ENCODE results near the gene DUOX1.
A peak's percentile ranks its signal among the peaks of the same experiment; 100 is the strongest.

Gene DUOX1

DNA sequence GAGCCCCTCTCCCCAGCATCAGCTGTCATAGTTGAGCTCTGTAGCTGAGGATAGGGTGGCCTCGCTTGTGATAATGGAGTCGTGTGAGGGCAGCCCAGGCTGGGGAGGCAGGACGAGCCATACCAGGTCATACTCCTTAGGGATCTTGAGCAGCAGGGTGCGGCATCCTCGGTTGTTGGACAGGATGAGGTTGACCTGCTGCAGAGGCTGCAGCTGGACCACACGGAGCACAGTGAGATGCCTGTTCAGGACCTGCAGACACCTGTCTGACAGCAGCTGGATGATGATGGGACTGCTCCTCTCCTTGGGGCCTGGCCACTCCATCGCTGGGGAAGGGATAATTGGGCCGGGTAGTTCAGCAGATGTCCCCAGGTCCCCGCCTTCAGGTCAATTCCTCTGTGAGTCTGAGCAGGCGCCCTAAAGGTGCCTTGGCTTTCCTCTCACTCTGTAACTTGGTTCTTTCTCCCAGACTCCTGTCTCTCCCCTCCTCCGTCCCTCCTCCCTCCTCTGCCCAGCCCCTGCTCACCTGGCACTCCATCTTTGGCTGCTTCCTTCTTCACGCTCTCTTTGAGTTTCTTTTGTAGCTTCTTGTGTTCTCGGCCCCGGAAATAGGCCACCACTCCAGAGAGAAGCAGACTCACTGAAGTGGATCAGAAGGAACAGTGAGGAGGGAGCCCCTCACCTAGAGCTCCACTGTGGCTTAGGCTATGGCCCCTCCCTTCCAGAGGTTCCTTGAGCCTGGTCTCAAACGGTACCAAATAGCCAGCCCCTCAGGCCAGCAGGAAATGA lies 23.6 kb upstream of the DUOX1 start:
- DNase-seq: no peak

DNA sequence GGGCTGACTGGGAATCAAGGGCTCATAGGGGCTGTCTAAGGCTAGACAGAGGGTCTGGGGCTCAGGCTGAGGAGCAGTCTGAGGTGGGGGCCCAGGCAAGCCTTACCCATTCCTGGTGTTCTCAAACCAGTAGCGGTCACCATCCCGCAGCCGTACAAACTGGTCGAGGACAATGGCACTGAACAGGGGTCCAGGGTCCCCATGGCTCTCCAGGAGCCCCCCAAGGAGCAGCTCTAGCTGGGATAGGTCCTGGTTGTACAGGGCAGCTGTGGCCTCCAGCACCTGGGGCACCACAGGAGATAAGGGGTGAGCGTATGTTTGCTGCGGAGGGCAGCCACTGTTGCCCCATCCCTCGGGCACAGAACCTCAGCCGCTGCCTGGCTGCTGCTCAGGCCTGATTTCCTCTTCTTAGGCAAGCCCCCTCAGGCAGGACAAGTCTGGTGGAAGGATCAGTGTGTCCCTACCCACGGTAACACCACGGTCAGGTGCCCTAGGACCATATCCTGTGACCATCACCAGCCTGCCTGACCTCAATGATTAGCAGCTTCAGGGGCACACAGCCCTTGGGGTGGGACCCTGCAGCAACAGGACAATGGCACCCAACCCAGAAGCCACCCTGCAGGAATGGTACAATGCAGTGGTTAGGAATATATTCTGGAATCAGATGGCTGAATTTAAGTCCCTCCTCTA lies 21.7 kb upstream of the DUOX1 start:
- DNase-seq: no peak

DNA sequence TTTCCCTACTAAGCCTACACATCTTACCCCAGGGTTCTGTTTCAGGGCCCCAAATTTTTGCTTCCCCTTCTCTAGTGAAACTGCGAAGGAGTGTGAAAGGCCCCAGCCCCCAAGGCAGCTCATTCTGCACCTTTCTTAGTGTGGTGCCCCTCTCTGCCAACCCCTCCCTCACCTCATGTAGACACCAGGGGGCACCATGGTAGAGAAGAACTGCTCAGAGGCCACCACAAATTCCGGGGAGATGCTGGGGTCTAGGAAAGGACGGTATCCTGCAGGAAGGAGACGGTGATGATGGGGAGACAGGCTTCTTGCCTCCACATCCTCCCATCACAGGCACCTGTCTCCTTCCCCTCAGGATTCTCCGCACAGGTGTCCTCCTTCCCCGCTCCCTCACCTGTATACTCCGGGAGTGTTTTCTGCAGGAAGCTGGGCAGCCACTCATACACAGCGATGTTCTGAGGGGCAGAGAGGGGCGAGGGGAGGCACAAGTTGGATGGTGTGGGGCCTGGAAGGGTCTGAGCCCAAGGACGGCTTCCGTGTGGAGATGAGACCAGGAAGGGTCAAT lies 19.5 kb upstream of the DUOX1 start:
- no peak for DNase-seq

GRCh38 chr15:45111390-45112142 lies 18.2 kb upstream of the DUOX1 start:
- no peak for DNase-seq

DNA sequence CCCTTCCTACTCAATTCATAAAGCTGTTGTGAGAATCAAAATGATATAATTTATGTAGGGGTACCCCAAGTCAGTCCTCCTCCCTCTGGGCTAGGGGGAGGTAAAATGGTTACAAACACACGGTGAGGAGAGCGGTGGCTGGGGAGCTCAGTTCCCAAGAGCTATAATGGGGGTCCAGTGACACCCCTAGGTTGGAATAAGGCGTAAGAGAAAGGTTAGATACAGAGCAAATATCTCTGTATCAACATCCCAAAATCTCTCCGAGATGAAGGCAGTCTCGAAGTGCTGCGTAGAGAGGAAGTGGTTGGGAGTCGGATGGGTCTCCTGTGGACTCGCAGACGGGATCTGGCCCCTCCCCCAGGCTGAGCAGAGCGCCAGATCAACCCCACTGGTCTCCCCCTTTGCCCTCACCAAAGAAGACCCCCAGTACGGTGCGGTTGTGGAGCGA lies 17.6 kb upstream of the DUOX1 start:
- DNase-seq: no peak

DNA sequence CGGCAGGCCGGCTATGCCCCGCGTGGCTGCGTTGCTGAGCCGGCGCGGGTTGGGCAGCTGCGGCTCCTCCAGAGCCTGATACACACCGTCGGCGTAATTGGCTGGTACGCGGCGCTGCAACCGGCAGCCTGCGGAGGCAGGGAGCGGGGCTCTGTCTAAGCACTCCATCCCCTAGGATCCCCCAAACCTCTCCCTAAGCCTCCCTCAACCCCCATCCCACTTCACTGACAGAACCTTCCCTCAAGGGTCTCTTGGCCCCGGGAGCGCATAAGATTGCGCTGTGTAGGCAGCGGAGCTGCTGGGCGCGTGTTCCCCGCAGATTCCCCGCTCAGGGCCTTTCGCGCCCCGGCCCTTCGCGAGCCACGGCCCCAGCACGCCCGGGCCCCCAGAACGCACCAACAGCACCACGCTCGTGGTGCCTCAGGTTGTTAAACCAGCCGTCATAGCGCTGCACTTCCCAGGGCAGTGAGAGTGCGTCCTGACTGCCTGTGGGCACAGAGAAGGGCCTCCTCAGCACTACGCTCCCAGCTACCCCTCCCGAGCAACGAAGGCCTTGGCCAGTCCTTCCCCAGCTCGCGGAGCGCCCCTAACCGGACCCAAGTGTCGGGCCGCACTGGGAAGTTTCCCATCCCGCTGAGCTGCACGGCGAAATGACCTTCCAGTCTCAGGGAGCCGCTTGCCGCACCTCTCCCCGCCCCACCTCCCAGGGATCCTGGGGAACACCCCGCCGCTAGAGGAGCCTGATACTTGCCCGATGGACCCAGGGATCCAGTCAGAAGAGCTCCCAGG lies 17.0 kb upstream of the DUOX1 start:
- no peak for DNase-seq

- DNase-seq: no peak
Measured at GRCh38 chr15:45113380-45113990, 16.3 kb upstream of the DUOX1 start.

DNA sequence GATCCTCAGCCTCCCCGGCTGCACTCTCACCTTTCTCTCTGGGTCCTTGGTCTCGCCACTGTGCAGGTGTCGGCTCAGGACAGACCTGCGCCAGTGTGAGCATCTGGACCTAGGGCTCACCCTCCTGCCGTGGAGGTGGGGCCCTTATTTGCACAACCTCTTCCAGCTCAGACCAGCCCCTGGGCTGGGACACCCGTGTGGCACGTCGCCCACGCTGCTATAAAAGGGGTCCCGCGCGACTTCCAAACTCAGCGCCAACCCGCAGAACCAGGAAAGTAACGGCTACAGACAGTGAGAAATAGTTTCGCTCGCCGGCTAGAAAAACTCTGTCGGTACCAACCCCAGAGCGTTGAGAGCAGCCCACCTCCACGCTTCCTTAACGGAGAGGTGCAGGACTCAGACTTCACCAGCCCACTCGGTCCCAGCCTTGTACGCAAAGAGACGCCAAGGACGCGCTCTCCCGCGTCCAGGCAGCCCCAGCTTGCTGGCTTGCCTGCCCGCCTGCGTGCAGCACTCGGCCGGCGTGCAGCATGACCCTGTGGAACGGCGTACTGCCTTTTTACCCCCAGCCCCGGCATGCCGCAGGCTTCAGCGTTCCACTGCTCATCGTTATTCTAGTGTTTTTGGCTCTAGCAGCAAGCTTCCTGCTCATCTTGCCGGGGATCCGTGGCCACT lies 15.6 kb upstream of the DUOX1 start, which contains the start of the genes DUOX2 and DUOXA2:
TSS of gene DUOX2 (minus strand) at position 97 of the 675 bp plus-strand sequence. CDS start 761 bp downstream, outside the sequence.
TSS of gene DUOXA2 (plus strand) at position 251 of the 675 bp plus-strand sequence. CDS start at position 531, 280 bp downstream.
- no peak for DNase-seq

DNA sequence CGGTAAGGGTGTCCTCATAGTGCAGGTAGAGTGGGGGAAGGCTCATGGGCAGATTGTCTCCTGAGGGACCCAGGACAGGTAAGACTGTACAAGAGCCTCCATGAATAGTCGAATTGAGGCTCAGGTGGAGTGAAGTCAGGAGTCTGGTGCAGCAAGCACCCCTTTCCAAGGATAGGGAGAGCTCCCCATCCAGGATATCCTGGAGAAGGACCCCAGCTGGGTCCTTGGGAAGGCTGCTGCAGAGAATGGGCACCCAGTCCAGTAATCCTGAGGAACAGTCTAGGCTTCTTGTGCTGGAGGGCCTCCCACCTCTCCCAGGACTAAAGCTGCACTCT lies 15.1 kb upstream of the DUOX1 start:
- DNase-seq: no peak

- DNase-seq: no peak
Measured at GRCh38 chr15:45115312-45115820, 14.4 kb upstream of the DUOX1 start.

GRCh38 chr15:45116006-45116481 lies 13.8 kb upstream of the DUOX1 start:
- DNase-seq: no peak

- no peak for DNase-seq
Measured at GRCh38 chr15:45116482-45117307, 13.1 kb upstream of the DUOX1 start.

GRCh38 chr15:45117308-45118130 lies 12.3 kb upstream of the DUOX1 start:
- DNase-seq: no peak

- peak; percentile 92 for DNase-seq
Measured at GRCh38 chr15:45118131-45118588, 11.6 kb upstream of the DUOX1 start.

- no peak for DNase-seq
Measured at GRCh38 chr15:45118996-45119395, 10.8 kb upstream of the DUOX1 start.

GRCh38 chr15:45120081-45120972 lies 9.5 kb upstream of the DUOX1 start:
- no peak for DNase-seq

DNA sequence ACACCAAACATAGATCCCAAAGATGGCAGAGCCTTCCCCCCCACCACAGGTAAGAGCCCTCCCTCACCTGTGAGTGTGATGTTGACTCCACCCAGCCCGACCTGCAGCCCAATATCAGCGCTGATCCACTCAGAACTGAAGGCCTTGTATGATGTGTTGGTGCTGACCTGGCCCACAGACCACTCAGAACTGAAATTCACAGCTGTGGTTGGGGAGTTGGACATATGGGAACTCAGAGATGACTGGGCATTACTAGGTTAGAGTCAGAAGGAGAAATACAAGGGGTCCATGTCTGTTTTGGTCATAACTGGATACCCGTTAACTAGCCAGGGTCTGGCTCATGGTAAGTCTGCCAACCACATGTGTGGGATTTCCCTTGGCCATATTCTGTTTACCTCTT lies 8.8 kb upstream of the DUOX1 start:
- DNase-seq: no peak

Measured in NCI-H1436 (cell line).